Stimulated activated CD4-positive, alpha-beta T cell treated with anti-CD3 and anti-CD28 coated beads, TNF-alpha, amount 100 ng/mL, for 48 hours (primary cell): ENCODE measurements around the gene STEAP2.

Experiments
- DNase-seq, 3 donors: peaks; one replicate each; pipeline ENCODE4 v3.0.0-alpha.2; 2020; ENCODE audit warnings: low read depth in 3 of 3

Gene STEAP2

GRCh38 chr7:90270431-90271178 lies 59.1 kb downstream of the STEAP2 start:
- DNase-seq, result no peak

GRCh38 chr7:90271753-90272152 lies 60.2 kb downstream of the STEAP2 start:
- no peak for DNase-seq

GRCh38 chr7:90272242-90272641 lies 60.7 kb downstream of the STEAP2 start:
- no peak for DNase-seq

GRCh38 chr7:90274161-90274560 lies 62.6 kb downstream of the STEAP2 start:
- DNase-seq, result no peak

GRCh38 chr7:90276033-90276728 lies 64.6 kb downstream of the STEAP2 start:
- DNase-seq, result no peak
